Measurements from ENCODE around the gene TRIB2.

- TF ChIP-seq CTCF (IDR thresholded peaks at IDR 0.05) (no peak), POLR2A (IDR thresholded peaks at IDR 0.05) (no peak)
Measured at GRCh38 chr2:12741380-12741779, 24.6 kb downstream of the TRIB2 start.
